ENCODE measurements around the gene TACC3. TPM values are rescaled to one million over a fixed set of nuclear protein-coding genes. Genes with fewer than 3 reads are reported as not detected.

Gene TACC3
- total and polyA plus RNA-seq, 2 of the 8 experiments (the other 6 are each of a cell fraction or from before 2014, with no cell fraction given) = 73.8 to 148 TPM

- no peak for TF ChIP-seq CHD7 (IDR thresholded peaks at IDR 0.05; ENCODE audit: insufficient replicate concordance, low read length)
- TF ChIP-seq SIN3A (conservative IDR thresholded peaks at IDR 0.05 in 1 of 2, IDR thresholded peaks at IDR 0.05 in 1 of 2; ENCODE audit: low read depth in 1 of 2, low read length in 2 of 2) = no peak
Observed at GRCh38 chr4:1767061-1767769, 45.9 kb downstream of the TACC3 start (continued).
